ENCODE results near the gene GNAQ.
"Not testable (repeated sequence)": the region's sequence is repeated elsewhere in the genome, so short reads cannot be mapped to it uniquely, and the experiment has no call there.

The GNAQ gene

GRCh38 chr9:77756449-77756848 is 275.2 kb downstream of the GNAQ start:
- FAIRE-seq = no peak

- FAIRE-seq = no peak
Observed at GRCh38 chr9:77753180-77753579, 278.4 kb downstream of the GNAQ start.

DNA sequence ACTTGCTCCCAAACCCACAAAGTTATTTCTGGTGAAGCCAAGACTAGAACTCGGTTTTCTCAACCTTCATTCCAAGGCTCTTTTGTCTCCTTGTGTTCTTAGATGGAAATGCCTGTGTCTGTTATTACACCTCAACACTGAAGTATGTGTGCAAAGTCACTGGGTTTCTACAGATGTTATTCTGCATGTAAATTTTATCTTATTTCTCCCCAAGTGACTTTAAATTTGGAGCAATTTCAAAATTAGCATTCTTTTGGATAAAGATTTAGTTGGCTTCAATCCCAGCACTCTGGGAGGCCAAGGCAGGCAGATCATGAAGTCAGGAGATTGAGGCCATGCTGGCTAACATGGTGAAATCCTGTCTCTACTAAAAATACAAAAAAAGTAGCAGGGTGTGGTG is 279.1 kb downstream of the GNAQ start:
- no peak for FAIRE-seq

GRCh38 chr9:77751341-77752091 is 280.1 kb downstream of the GNAQ start:
- no peak for FAIRE-seq

DNA sequence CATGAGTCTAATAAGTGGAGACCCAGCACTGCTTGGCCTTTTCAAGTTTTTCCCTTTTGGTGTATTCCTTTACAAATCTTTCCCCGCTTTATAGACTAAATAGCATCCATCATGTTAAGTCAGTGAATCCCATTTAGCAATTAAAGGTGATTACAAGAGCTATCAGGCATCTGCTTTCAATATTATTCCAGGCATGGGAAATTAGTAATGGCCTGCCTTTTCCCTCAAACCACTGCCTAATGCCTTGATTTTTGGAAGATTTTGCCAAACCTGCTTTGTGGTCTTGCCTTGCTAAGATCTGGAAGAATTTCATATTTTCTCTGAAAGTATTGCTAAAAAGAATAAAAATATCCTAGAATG is 280.6 kb downstream of the GNAQ start:
- FAIRE-seq = no peak

GRCh38 chr9:77750284-77750683 is 281.3 kb downstream of the GNAQ start:
- no peak for FAIRE-seq

- no peak for FAIRE-seq
Observed at GRCh38 chr9:77748214-77748772, 283.3 kb downstream of the GNAQ start.

- FAIRE-seq = no peak
Observed at GRCh38 chr9:77747163-77747562, 284.4 kb downstream of the GNAQ start.

GRCh38 chr9:77744841-77745430 is 286.7 kb downstream of the GNAQ start:
- no peak for FAIRE-seq

DNA sequence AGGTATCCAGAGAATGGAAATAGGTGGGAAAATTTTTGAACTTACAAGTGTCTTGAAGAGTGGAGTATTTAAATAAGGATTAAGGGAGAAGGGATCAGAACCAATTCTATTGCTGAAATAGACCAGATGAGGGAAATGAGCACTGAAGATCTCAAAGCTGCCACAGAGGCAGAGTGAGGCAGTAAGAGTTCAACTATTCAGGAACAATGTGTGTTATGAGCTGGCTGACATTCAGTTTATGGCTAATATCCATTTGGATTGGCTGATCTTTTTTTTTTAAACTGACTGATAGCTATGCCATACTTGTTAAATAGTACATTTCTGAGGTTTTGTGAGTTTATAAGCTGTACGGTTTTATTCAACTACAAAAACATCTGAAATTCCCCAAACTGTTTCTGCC is 288.2 kb downstream of the GNAQ start:
- FAIRE-seq = no peak

DNA sequence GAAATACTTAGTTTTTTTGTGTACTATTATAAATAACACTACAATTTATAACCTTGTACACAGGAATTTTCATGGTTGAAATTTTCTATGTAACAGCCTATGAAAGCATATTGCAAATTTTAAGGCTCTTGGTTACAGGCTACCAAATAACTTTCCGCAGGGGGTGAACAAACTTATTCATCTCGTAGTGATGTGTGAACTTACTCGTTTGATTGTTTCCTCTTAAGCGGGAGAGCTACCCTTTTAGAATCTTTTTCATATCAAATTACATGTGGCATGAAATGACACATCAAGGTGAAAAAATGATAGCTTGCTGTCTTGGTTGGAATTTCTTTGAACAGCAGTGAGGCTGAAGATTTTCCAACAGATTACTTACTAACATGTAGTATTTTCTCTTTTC is 292.7 kb downstream of the GNAQ start:
- no peak for FAIRE-seq

DNA sequence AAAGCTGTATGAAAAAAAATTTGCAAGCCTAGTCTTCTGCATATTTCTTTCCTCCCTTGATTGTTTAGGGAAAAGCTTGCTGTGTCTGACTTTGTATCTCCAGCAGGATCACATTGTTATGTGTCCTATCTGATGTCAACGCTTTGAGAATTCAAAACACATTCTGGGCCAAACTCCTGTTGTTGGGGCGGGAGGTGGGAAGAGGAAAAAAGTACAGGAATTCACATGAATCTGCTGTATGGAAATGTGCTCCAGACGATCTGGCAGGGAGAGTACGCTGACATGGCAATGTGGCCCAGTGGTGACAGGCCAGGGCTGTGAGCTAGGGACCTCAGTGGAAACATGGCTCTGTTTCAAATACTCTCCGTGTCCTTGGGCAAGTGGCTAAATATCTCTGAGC is 296.1 kb downstream of the GNAQ start:
- no peak for FAIRE-seq

- no peak for FAIRE-seq
Observed at GRCh38 chr9:77731930-77732329, 299.7 kb downstream of the GNAQ start.

- FAIRE-seq = no peak
Observed at GRCh38 chr9:77731008-77731698, 300.5 kb downstream of the GNAQ start.

DNA sequence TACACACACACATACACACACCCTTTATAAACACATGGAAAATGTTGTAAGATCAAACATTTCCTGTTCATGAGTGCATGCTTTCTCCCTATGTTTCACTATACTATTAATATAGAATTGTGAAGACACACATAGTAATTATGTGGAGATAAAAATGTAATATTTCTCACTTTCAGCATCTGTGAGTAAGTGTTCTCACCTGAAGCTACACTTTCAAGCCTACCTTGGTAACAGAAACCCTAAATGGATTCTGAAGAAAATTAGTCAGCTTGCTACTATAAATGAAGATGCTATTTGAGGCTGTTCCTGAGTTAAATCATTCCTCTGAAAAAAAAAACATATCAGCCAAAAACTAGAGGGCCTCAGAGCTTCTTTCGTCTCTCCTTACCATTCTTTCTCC is 302.4 kb downstream of the GNAQ start:
- no peak for FAIRE-seq

DNA sequence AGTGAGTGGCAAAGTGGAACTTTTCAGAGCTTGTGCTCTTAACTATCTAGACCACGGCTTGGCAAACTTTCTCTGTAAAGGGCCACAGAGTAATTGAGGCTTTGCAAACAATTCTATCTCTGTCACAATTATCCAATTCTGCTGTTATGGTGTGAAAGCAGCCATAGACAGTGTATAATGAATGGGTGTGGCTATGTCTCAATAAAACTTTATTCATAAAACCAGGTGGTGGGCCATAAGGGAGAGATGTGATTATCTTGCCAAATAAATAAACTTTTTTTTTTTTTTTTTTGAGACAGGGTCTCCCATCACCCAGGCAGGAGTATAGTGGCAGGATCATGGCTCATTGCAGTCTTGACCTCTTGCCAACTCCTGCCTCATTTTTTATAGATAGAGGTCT is 304.8 kb downstream of the GNAQ start:
- no peak for FAIRE-seq

GRCh38 chr9:77726289-77726688 is 305.3 kb downstream of the GNAQ start:
- no peak for FAIRE-seq

GRCh38 chr9:77725820-77726219 is 305.8 kb downstream of the GNAQ start:
- FAIRE-seq = no peak

DNA sequence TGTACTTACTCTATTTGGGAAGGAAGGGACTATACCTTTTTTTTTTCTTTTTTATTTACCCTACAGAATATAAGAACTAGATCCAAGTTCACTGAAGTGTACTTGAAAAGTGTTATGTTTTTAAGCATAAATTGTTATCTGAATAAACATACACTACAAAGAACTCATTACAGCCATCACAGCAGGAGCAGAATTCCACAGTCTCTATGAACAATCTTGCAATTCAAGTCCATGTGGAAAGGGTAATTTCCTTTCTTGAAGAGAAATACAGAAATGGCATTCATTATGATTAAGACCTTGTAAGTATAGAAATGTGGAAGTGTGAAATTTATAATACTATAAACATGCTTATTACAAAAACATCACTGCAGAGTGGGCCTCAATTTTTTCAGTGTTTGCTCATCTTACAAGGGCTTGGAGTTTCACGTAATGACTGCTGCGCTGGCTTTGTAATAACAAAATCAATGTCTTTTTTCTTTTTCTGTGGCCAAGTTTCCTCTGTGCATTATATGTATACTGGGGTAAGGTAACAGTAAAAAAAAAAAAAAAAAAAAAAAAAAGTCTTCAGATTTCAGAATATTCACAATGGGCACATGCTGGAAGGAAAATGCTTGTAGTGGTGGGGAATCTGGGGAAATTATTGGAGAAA is 306.4 kb downstream of the GNAQ start:
- FAIRE-seq = no peak

- not testable (repeated sequence) for FAIRE-seq
Observed at GRCh38 chr9:77721156-77721555, 310.5 kb downstream of the GNAQ start.

DNA sequence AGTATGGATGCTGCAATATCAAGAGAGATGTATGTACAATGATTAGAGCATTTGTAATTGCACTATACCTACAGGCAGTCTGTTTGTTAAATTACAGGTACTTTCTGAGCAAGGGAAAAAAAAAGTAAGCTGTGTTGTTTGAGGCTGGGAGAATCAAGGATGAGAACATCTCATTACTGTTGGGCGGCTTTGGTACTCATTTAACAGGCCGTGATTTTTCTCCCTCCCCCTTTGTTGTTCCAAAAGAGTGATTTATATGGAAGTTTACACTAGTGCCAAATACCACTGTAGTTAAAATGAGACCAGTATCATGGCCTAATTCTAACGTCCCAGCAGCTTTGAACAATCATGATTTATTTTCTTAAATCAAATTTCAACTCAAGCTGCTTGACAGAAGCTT is 312.3 kb downstream of the GNAQ start:
- FAIRE-seq = no peak

- FAIRE-seq = not testable (repeated sequence)
Observed at GRCh38 chr9:77718298-77718640, 313.3 kb downstream of the GNAQ start.

GRCh38 chr9:77717608-77718297 is 313.9 kb downstream of the GNAQ start:
- not testable (repeated sequence) for FAIRE-seq
